Measurements from ENCODE around the gene SNX9. TPM values are rescaled to one million over a fixed set of nuclear protein-coding genes. Genes with fewer than 3 reads are reported as not detected.

SNX9 gene
- total and polyA plus RNA-seq, 2 of the 4 experiments (the other 2 are of a cell fraction): 35.3 to 41.2 TPM

- Histone ChIP-seq H2BK20ac (ENCODE audit: low read depth, low read length) (no peak overlapping the region), H4K5ac (ENCODE audit: low read depth, low read length) (no peak overlapping the region), H3K79me1 (ENCODE audit: low read depth in 1 of 2, low read length in 2 of 2) (peaks cover 0 to 4% of the 10 kb centered on the region in 2 experiments; a peak in 2 of 4 replicates), H3K23ac (ENCODE audit: low read depth, low read length) (no peak overlapping the region), H2BK5ac (ENCODE audit: low read depth, low read length, poor library complexity, severe bottlenecking) (no peak overlapping the region), H4K20me1 (ENCODE audit: insufficient read depth, low read length) (no peaks in the 10 kb centered on the region), H3K27ac (ENCODE audit: insufficient read depth, low read length) (no peak overlapping the region), H3K27me3 (ENCODE audit: control insufficient read depth, insufficient read depth, low read length) (no peaks in the 10 kb centered on the region), H3K9ac (ENCODE audit: low read depth, low read length) (no peak overlapping the region), H3K9me1 (ENCODE audit: insufficient read depth, low read length) (peaks cover 5% of the 10 kb centered on the region; the same call in 1 of the 2 replicates), H2AFZ (replicated peaks; ENCODE audit: low read length, poor library complexity) (no peak overlapping the region), H3K9me3 (ENCODE audit: control insufficient read depth, insufficient read depth, low read length) (no peaks in the 10 kb centered on the region), H3K36me3 (ENCODE audit: control insufficient read depth, insufficient read depth, low read length) (peaks cover 59% of the 10 kb centered on the region), H3K4me3 (ENCODE audit: insufficient read depth, low read depth, low read length) (no peak overlapping the region), H2BK15ac (ENCODE audit: low read depth, low read length) (no peak overlapping the region), H2BK120ac (ENCODE audit: low read depth, low read length) (no peak overlapping the region), H3K18ac (ENCODE audit: low read depth, low read length) (no peak overlapping the region), H2AK9ac (replicated peaks; ENCODE audit: low read depth, low read length, poor library complexity) (no peak overlapping the region), H4K8ac (ENCODE audit: low read depth in 2 of 2, low read length in 2 of 2) (no peak overlapping the region), H3K14ac (replicated peaks; ENCODE audit: low read depth, low read length) (no peak overlapping the region), H3K4me2 (ENCODE audit: low read depth, low read length) (no peak overlapping the region), H3K56ac (ENCODE audit: extremely low read depth, insufficient read depth, low read length) (no peak overlapping the region), H3K4ac (ENCODE audit: low read depth, low read length) (no peak overlapping the region), H2AK5ac (ENCODE audit: low read depth, low read length) (no peak overlapping the region), H4K91ac (ENCODE audit: insufficient read depth, low read depth, low read length) (no peak overlapping the region), H3K4me1 (ENCODE audit: control insufficient read depth, insufficient read depth, low read length) (no peaks in the 10 kb centered on the region)
- no peak for DNase-seq
- dilution Hi-C loops (cut with HindIII; ENCODE audit: low sequenced_read_pairs, unreplicated experiment): no loop called here
- in situ Hi-C loops (cut with MboI; ENCODE audit: low sequenced_read_pairs): no loop called here
- POLR2A ChIA-PET (ENCODE audit: unreplicated experiment): no interaction called here
- no TSS peak for BruUV-seq (replicated peaks)
- TF ChIP-seq CEBPB (IDR thresholded peaks at IDR 0.05; ENCODE audit: low read depth, low read length) (no peak), RAD21 (IDR thresholded peaks at IDR 0.05; ENCODE audit: low read length) (no peak), CTCF (conservative IDR thresholded peaks at IDR 0.05; ENCODE audit: low read depth, low read length) (no peak), FOS (IDR thresholded peaks at IDR 0.05; ENCODE audit: low read depth, low read length) (no peak), RFX5 (IDR thresholded peaks at IDR 0.05; ENCODE audit: low read depth, low read length) (no peak), NFE2L2 (IDR thresholded peaks at IDR 0.05; ENCODE audit: low read depth, low read length) (no peak), USF2 (IDR thresholded peaks at IDR 0.05; ENCODE audit: low read depth, low read length) (no peak), ELK1 (IDR thresholded peaks at IDR 0.05; ENCODE audit: borderline replicate concordance, low read depth, low read length) (no peak), MAFK (IDR thresholded peaks at IDR 0.05; ENCODE audit: low read depth, low read length) (no peak), CHD1 (IDR thresholded peaks at IDR 0.05; ENCODE audit: low read depth, low read length) (no peak), SMC3 (IDR thresholded peaks at IDR 0.05; ENCODE audit: low read depth, low read length) (no peak), RCOR1 (IDR thresholded peaks at IDR 0.05; ENCODE audit: insufficient replicate concordance, low read length) (no peak), MXI1 (IDR thresholded peaks at IDR 0.05; ENCODE audit: borderline replicate concordance, low read depth, low read length) (no peak)
- intact Hi-C loops (cut with micrococcal nuclease): no loop called here
- no CpG with 5 or more reads among the region's 2 CpGs for WGBS, 2 experiments (ENCODE audit: extremely low coverage in 2 of 2, insufficient read length in 1 of 2)
- ATAC-seq (ENCODE audit: low read depth): no peak
- CTCF ChIA-PET: no interaction called here
These were observed 112.7 kb downstream of the SNX9 start for GRCh38 chr6:157935786-157936185.

Measured in IMR-90 (cell line).